GM19397 (cell line): ENCODE data around the gene ABCG8.
A peak's percentile ranks its signal among the peaks of the same experiment; 100 is the strongest.

Source experiments
- ATAC-seq: cut with Tn5 transposase; IDR thresholded peaks from one replicate; pipeline ENCODE4 v1.9.1; 2021; ENCODE audit warnings: mild to moderate bottlenecking, moderate library complexity; ENCODE audit not compliant: unreplicated experiment

Gene ABCG8

GRCh38 chr2:43838560-43839267, at the start of gene ABCG8, which contains the start of gene ABCG5:
Gene ABCG8, plus strand, starts transcription at chr2:43838971. Its CDS starts 83 bp downstream, at chr2:43839054.
Gene ABCG5, minus strand, starts transcription at chr2:43838839. Its CDS starts 160 bp downstream, at chr2:43838679.
- ATAC-seq: no peak

- no peak for ATAC-seq
Observed at GRCh38 chr2:43790147-43790546, 48.6 kb upstream of the ABCG8 start.

GRCh38 chr2:43791035-43791765, 47.6 kb upstream of the ABCG8 start:
- ATAC-seq: no peak

- peak; percentile 53 for ATAC-seq
Observed at GRCh38 chr2:43792653-43793052, 46.1 kb upstream of the ABCG8 start.

- no peak for ATAC-seq
Observed at GRCh38 chr2:43794956-43795355, 43.8 kb upstream of the ABCG8 start.

GRCh38 chr2:43796206-43796605, 42.6 kb upstream of the ABCG8 start:
- ATAC-seq: no peak

GRCh38 chr2:43798300-43798699, 40.5 kb upstream of the ABCG8 start:
- no peak for ATAC-seq

GRCh38 chr2:43800894-43801293, 37.9 kb upstream of the ABCG8 start:
- ATAC-seq: no peak

GRCh38 chr2:43802135-43802534, 36.6 kb upstream of the ABCG8 start:
- ATAC-seq: no peak

GRCh38 chr2:43803113-43803512, 35.7 kb upstream of the ABCG8 start:
- no peak for ATAC-seq

GRCh38 chr2:43806719-43807031, 32.1 kb upstream of the ABCG8 start:
- ATAC-seq: no peak

GRCh38 chr2:43810452-43810851, 28.3 kb upstream of the ABCG8 start:
- no peak for ATAC-seq

GRCh38 chr2:43810888-43811287, 27.9 kb upstream of the ABCG8 start:
- ATAC-seq: no peak

- ATAC-seq: no peak
Observed at GRCh38 chr2:43812006-43812405, 26.8 kb upstream of the ABCG8 start.

GRCh38 chr2:43812947-43813346, 25.8 kb upstream of the ABCG8 start:
- no peak for ATAC-seq

- no peak for ATAC-seq
Observed at GRCh38 chr2:43814711-43815110, 24.1 kb upstream of the ABCG8 start.

- no peak for ATAC-seq
Observed at GRCh38 chr2:43818761-43819160, 20.0 kb upstream of the ABCG8 start.

GRCh38 chr2:43819491-43820163, 19.1 kb upstream of the ABCG8 start:
- no peak for ATAC-seq

- no peak for ATAC-seq
Observed at GRCh38 chr2:43822839-43823238, 15.9 kb upstream of the ABCG8 start.

- ATAC-seq: no peak
Observed at GRCh38 chr2:43823751-43824150, 15.0 kb upstream of the ABCG8 start.

- no peak for ATAC-seq
Observed at GRCh38 chr2:43824512-43824911, 14.3 kb upstream of the ABCG8 start.

- ATAC-seq: no peak
Observed at GRCh38 chr2:43824951-43825493, 13.7 kb upstream of the ABCG8 start.
